SK-N-SH treated with all-trans-retinoic acid at 6 μM for 48 hours (cell line): Measurements from ENCODE around the gene JAKMIP1.

Experiments used
- ATAC-seq: fragments of 200-7000 bp; cut with Tn5 transposase; 3 replicates; pipeline ENCODE4 v1.9.1; 2020; ENCODE audit warnings: mild to moderate bottlenecking, moderate library complexity
- ARNTL ChIP-seq: fragments of 450-650 bp; formaldehyde crosslinking; IDR thresholded peaks from 2 replicates; pipeline ENCODE4 v1.5.0; 2020; ENCODE audit warnings: low read depth, mild to moderate bottlenecking, moderate library complexity, borderline replicate concordance
- CREB5 ChIP-seq: fragments of 250-450 bp; sonication (Bioruptor Pico); IDR thresholded peaks from 2 replicates; pipeline ENCODE4 v1.5.1; 2020; ENCODE audit warnings: low read depth, mild to moderate bottlenecking, moderate library complexity
- CSRNP3 ChIP-seq: fragments of 250-450 bp; sonication (Bioruptor Pico); IDR thresholded peaks from 2 replicates; pipeline ENCODE4 v1.5.1; 2021; ENCODE audit warnings: mild to moderate bottlenecking, moderate library complexity
- ESRRG ChIP-seq: fragments of 250-450 bp; sonication (Bioruptor Pico); IDR thresholded peaks from 2 replicates; pipeline ENCODE4 v1.6.1; 2021; ENCODE audit warnings: mild to moderate bottlenecking
- GLIS3 ChIP-seq: fragments of 250-450 bp; sonication (Bioruptor Pico); IDR thresholded peaks from 2 replicates; pipeline ENCODE4 v1.5.0; 2020; ENCODE audit warnings: mild to moderate bottlenecking, moderate library complexity
- ISL1 ChIP-seq: fragments of 250-450 bp; sonication (Bioruptor Pico); IDR thresholded peaks from 2 replicates; pipeline ENCODE4 v2.1.2; 2022; ENCODE audit warnings: mild to moderate bottlenecking, moderate library complexity
- OSR1 ChIP-seq: fragments of 250-450 bp; sonication (Bioruptor Pico); IDR thresholded peaks from 2 replicates; pipeline ENCODE4 v1.8.0; 2022; ENCODE audit warnings: moderate library complexity, mild to moderate bottlenecking, inconsistent platforms
- PATZ1 ChIP-seq: fragments of 250-450 bp; sonication (Bioruptor Pico); IDR thresholded peaks from 2 replicates; pipeline ENCODE4 v1.8.0; 2020; ENCODE audit warnings: mild to moderate bottlenecking, moderate library complexity, borderline replicate concordance
- POU6F1 ChIP-seq: fragments of 250-450 bp; sonication (Bioruptor Pico); IDR thresholded peaks from 2 replicates; pipeline ENCODE4 v1.8.0; 2021; ENCODE audit warnings: low read depth, mild to moderate bottlenecking, moderate library complexity, borderline replicate concordance
- PPARA ChIP-seq: fragments of 250-450 bp; sonication (Bioruptor Pico); IDR thresholded peaks from 2 replicates; pipeline ENCODE4 v1.5.0; 2020; ENCODE audit warnings: mild to moderate bottlenecking, borderline replicate concordance
- RARB ChIP-seq: fragments of 250-450 bp; sonication (Bioruptor Pico); IDR thresholded peaks from 2 replicates; pipeline ENCODE4 v1.8.0; 2021; ENCODE audit warnings: mild to moderate bottlenecking, moderate library complexity
- SNAI2 ChIP-seq: fragments of 250-450 bp; sonication (Bioruptor Pico); IDR thresholded peaks from 2 replicates; pipeline ENCODE4 v1.5.0; 2020; ENCODE audit warnings: mild to moderate bottlenecking, moderate library complexity
- TCF4 ChIP-seq: fragments of 250-450 bp; sonication (Bioruptor Pico); IDR thresholded peaks from 2 replicates; pipeline ENCODE4 v1.8.0; 2021; ENCODE audit warnings: mild to moderate bottlenecking, moderate library complexity, borderline replicate concordance
- TOX ChIP-seq: fragments of 250-450 bp; sonication (Bioruptor Pico); IDR thresholded peaks from 2 replicates; pipeline ENCODE4 v1.8.0; 2021; ENCODE audit warnings: mild to moderate bottlenecking, moderate library complexity, borderline replicate concordance
- TSHZ2 ChIP-seq: fragments of 250-450 bp; sonication (Bioruptor Pico); IDR thresholded peaks from 2 replicates; pipeline ENCODE4 v1.5.0; 2020; ENCODE audit warnings: mild to moderate bottlenecking, moderate library complexity
- ZC3H10 ChIP-seq: fragments of 250-450 bp; sonication (Bioruptor Pico); IDR thresholded peaks from 2 replicates; pipeline ENCODE4 v1.5.1; 2021; ENCODE audit warnings: mild to moderate bottlenecking, moderate library complexity
- ZFP30 ChIP-seq: fragments of 450-650 bp; formaldehyde crosslinking; IDR thresholded peaks from 2 replicates; pipeline ENCODE4 v1.5.0; 2022; ENCODE audit warnings: mild to moderate bottlenecking, moderate library complexity
- ZNF565 ChIP-seq: fragments of 450-650 bp; formaldehyde crosslinking; conservative IDR thresholded peaks from 2 replicates; pipeline ENCODE4 v1.5.0; 2020; ENCODE audit warnings: low read depth, mild to moderate bottlenecking, moderate library complexity
- ZNF8 ChIP-seq: fragments of 450-650 bp; formaldehyde crosslinking; IDR thresholded peaks from 2 replicates; pipeline ENCODE4 v1.5.0; 2020; ENCODE audit warnings: mild to moderate bottlenecking, moderate library complexity

JAKMIP1 gene

GRCh38 chr4:6028168-6028567 lies 172.2 kb downstream of the JAKMIP1 start:
- TF ChIP-seq PATZ1 (no peak), ARNTL (no peak), TCF4 (CRISPR knock-in tag) (no peak), PPARA (CRISPR knock-in tag) (no peak), POU6F1 (CRISPR knock-in tag) (no peak), TOX (no peak), CSRNP3 (CRISPR knock-in tag) (no peak), OSR1 (CRISPR knock-in tag) (no peak), ZNF565 (CRISPR knock-in tag) (no peak), RARB (no peak)
- TF ChIP-seq, all 23 proteins: peak for 0
- ATAC-seq, result no peak

- ATAC-seq, result no peak
- TF ChIP-seq ZNF565 (CRISPR knock-in tag) (no peak), ZNF8 (CRISPR knock-in tag) (no peak), ZC3H10 (CRISPR knock-in tag) (no peak), TSHZ2 (CRISPR knock-in tag) (no peak), CREB5 (CRISPR knock-in tag) (no peak), POU6F1 (CRISPR knock-in tag) (no peak)
Measured at GRCh38 chr4:6027392-6027791, 173.0 kb downstream of the JAKMIP1 start.

- no peak for ATAC-seq
- TF ChIP-seq CREB5 (CRISPR knock-in tag), result no peak
- no peak for TF ChIP-seq ESRRG (CRISPR knock-in tag)
- TF ChIP-seq ARNTL, result no peak
- no peak for TF ChIP-seq ISL1 (CRISPR knock-in tag)
- TF ChIP-seq SNAI2 (CRISPR knock-in tag), result no peak
- no peak for TF ChIP-seq POU6F1 (CRISPR knock-in tag)
- no peak for TF ChIP-seq PPARA (CRISPR knock-in tag)
- TF ChIP-seq RARB, result no peak
- no peak for TF ChIP-seq TOX
- TF ChIP-seq TSHZ2 (CRISPR knock-in tag), result no peak
- TF ChIP-seq ZFP30, result no peak
- no peak for TF ChIP-seq GLIS3
Measured at GRCh38 chr4:6024313-6024960, 175.9 kb downstream of the JAKMIP1 start.
